Right kidney (tissue), 9 donors: Measurements from ENCODE around the gene TFEC.
"Not testable (repeated sequence)": the region's sequence is repeated elsewhere in the genome, so short reads cannot be mapped to it uniquely, and the experiment has no call there.

Experiments
- DNase-seq: peaks from one replicate; pipeline ENCODE4 v3.0.0-alpha.2; 2016
- long read RNA-seq, 8 donors: transcript quantifications; one replicate each; lab custom pipeline, GENCODE V29; 2026

Gene TFEC
- long read RNA-seq, donor 1, full-length matches to known transcripts = 3 of 3 reads
- long read RNA-seq, donor 1, partial matches to known transcripts = 0 of 3 reads
- long read RNA-seq, donor 1, other reads (novel, unspliced or antisense) = 0 of 3 reads
- long read RNA-seq, donor 2, full-length matches to known transcripts = 5 of 5 reads
- long read RNA-seq, donor 2, partial matches to known transcripts = 0 of 5 reads
- long read RNA-seq, donor 2, other reads (novel, unspliced or antisense) = 0 of 5 reads
- long read RNA-seq, donor 3, full-length matches to known transcripts = 1 of 1 reads
- long read RNA-seq, donor 3, partial matches to known transcripts = 0 of 1 reads
- long read RNA-seq, donor 3, other reads (novel, unspliced or antisense) = 0 of 1 reads
- long read RNA-seq, donor 4, full-length matches to known transcripts = 2 of 2 reads
- long read RNA-seq, donor 4, partial matches to known transcripts = 0 of 2 reads
- long read RNA-seq, donor 4, other reads (novel, unspliced or antisense) = 0 of 2 reads
- long read RNA-seq, donor 5, full-length matches to known transcripts = 5 of 5 reads
- long read RNA-seq, donor 5, partial matches to known transcripts = 0 of 5 reads
- long read RNA-seq, donor 5, other reads (novel, unspliced or antisense) = 0 of 5 reads
- long read RNA-seq, donor 6, full-length matches to known transcripts = 3 of 8 reads
- long read RNA-seq, donor 6, partial matches to known transcripts = 5 of 8 reads
- long read RNA-seq, donor 6, other reads (novel, unspliced or antisense) = 0 of 8 reads
- long read RNA-seq, donor 7, full-length matches to known transcripts = 6 of 12 reads
- long read RNA-seq, donor 7, partial matches to known transcripts = 6 of 12 reads
- long read RNA-seq, donor 7, other reads (novel, unspliced or antisense) = 0 of 12 reads
- long read RNA-seq, donor 8, full-length matches to known transcripts = 2 of 2 reads
- long read RNA-seq, donor 8, partial matches to known transcripts = 0 of 2 reads
- long read RNA-seq, donor 8, other reads (novel, unspliced or antisense) = 0 of 2 reads

- DNase-seq = no peak
Observed at GRCh38 chr7:116030651-116031276, at the start of gene TFEC. Gene TFEC, minus strand, starts transcription at chr7:116030763. Its CDS starts 46,322 bp downstream, at chr7:115984441.

GRCh38 chr7:116075351-116076145, 45.0 kb upstream of the TFEC start:
- no peak for DNase-seq

- DNase-seq = no peak
Observed at GRCh38 chr7:116071629-116072028, 41.1 kb upstream of the TFEC start.

GRCh38 chr7:116064179-116064578, 33.6 kb upstream of the TFEC start:
- DNase-seq = no peak

GRCh38 chr7:116062666-116063065, 32.1 kb upstream of the TFEC start:
- DNase-seq = no peak

- no peak for DNase-seq
Observed at GRCh38 chr7:116052006-116052405, 21.4 kb upstream of the TFEC start.

GRCh38 chr7:116047261-116047660, 16.7 kb upstream of the TFEC start:
- DNase-seq = not testable (repeated sequence)

- DNase-seq = no peak
Observed at GRCh38 chr7:116045532-116045931, 15.0 kb upstream of the TFEC start.

- DNase-seq = no peak
Observed at GRCh38 chr7:116041615-116042014, 11.1 kb upstream of the TFEC start.

- no peak for DNase-seq
Observed at GRCh38 chr7:116037401-116037800, 6.8 kb upstream of the TFEC start.

GRCh38 chr7:116034411-116034810, 3.8 kb upstream of the TFEC start:
- DNase-seq = no peak

GRCh38 chr7:116032886-116033285, 2.3 kb upstream of the TFEC start:
- DNase-seq = no peak

GRCh38 chr7:116028787-116029186, 1.8 kb downstream of the TFEC start:
- no peak for DNase-seq

- DNase-seq = no peak
Observed at GRCh38 chr7:116027786-116028185, 2.8 kb downstream of the TFEC start.

GRCh38 chr7:116024826-116025809, 5.4 kb downstream of the TFEC start:
- no peak for DNase-seq

- DNase-seq = no peak
Observed at GRCh38 chr7:116021237-116021636, 9.3 kb downstream of the TFEC start.

- DNase-seq = no peak
Observed at GRCh38 chr7:116018731-116019130, 11.8 kb downstream of the TFEC start.

- no peak for DNase-seq
Observed at GRCh38 chr7:116013675-116014074, 16.9 kb downstream of the TFEC start.

- no peak for DNase-seq
Observed at GRCh38 chr7:116011584-116011983, 19.0 kb downstream of the TFEC start.

- DNase-seq = not testable (repeated sequence)
Observed at GRCh38 chr7:116004762-116005161, 25.8 kb downstream of the TFEC start.
